Keratinocyte (primary cell): Measurements from ENCODE around the gene BABAM2. TPM values are rescaled to one million over a fixed set of nuclear protein-coding genes. Genes with fewer than 3 reads are reported as not detected.

Experiments used
- DNase-seq: peaks from one replicate; pipeline ENCODE4 v3.0.0-alpha.2; 2011; ENCODE audit warnings: low read depth, missing footprints, low spot score
- FAIRE-seq: peaks from 2 replicates; lab custom pipeline; 2011; peaks lifted over from hg19 to GRCh38; lab: Jason Lieb, UNC
- H2AFZ ChIP-seq: 2 replicates; pipeline ENCODE4 v1.6.0; 2012; ENCODE audit warnings: low read length, control low read depth, inconsistent platforms; ENCODE audit not compliant: control insufficient read depth
- H3K27ac ChIP-seq: 2 replicates; pipeline ENCODE4 v1.5.1; 2011; ENCODE audit warnings: low read length; ENCODE audit not compliant: control insufficient read depth, insufficient read depth
- H3K27me3 ChIP-seq: 3 replicates; pipeline ENCODE4 v1.6.0; 2011; ENCODE audit warnings: low read length; ENCODE audit not compliant: control insufficient read depth, insufficient read depth; ENCODE audit errors: extremely low read depth
- H3K36me3 ChIP-seq, 2 experiments: 2 replicates in 1 of 2; 3 replicates in 1 of 2; pipeline ENCODE4 v1.5.1; 2011; ENCODE audit warnings: low read length in 2 of 2, mild to moderate bottlenecking in 1 of 2; ENCODE audit not compliant: control insufficient read depth in 2 of 2, insufficient read depth in 2 of 2; ENCODE audit errors: extremely low read depth in 1 of 2
- H3K4me1 ChIP-seq: 3 replicates; pipeline ENCODE4 v1.5.1; 2011; ENCODE audit warnings: low read length; ENCODE audit not compliant: control insufficient read depth, insufficient read depth; ENCODE audit errors: extremely low read depth
- H3K4me2 ChIP-seq: 3 replicates; pipeline ENCODE4 v1.6.0; 2011; ENCODE audit warnings: low read depth, low read length; ENCODE audit not compliant: control insufficient read depth, insufficient read depth; ENCODE audit errors: extremely low read depth
- H3K4me3 ChIP-seq, 3 experiments: fragments of 200-600 bp in 1 of 3; sonication (generic) in 1 of 3; 2 replicates in 2 of 3; 3 replicates in 1 of 3; pipeline ENCODE4 v1.5.1; 2011 to 2016; ENCODE audit warnings: low read length in 3 of 3, mild to moderate bottlenecking in 3 of 3, control low read depth in 2 of 3, inconsistent platforms in 1 of 3, low read depth in 1 of 3, mixed read lengths in 1 of 3, mixed run types in 1 of 3, moderate library complexity in 1 of 3; ENCODE audit not compliant: control insufficient read depth in 2 of 3, insufficient read depth in 2 of 3; ENCODE audit errors: extremely low read depth in 1 of 3
- H3K79me2 ChIP-seq: 2 replicates; pipeline ENCODE4 v1.6.0; 2012; ENCODE audit warnings: low read length; ENCODE audit not compliant: control insufficient read depth, insufficient read depth
- H3K9ac ChIP-seq: 3 replicates; pipeline ENCODE4 v1.6.0; 2011; ENCODE audit warnings: low read length; ENCODE audit not compliant: control insufficient read depth, insufficient read depth; ENCODE audit errors: extremely low read depth
- H3K9me1 ChIP-seq: 3 replicates; pipeline ENCODE4 v1.6.0; 2011; ENCODE audit warnings: low read length; ENCODE audit not compliant: control insufficient read depth, insufficient read depth; ENCODE audit errors: extremely low read depth
- H3K9me3 ChIP-seq: 2 replicates; pipeline ENCODE4 v1.5.1; 2012; ENCODE audit warnings: low read depth, low read length; ENCODE audit not compliant: control insufficient read depth
- H4K20me1 ChIP-seq: 3 replicates; pipeline ENCODE4 v1.6.0; 2011; ENCODE audit warnings: low read length; ENCODE audit not compliant: control insufficient read depth, insufficient read depth; ENCODE audit errors: extremely low read depth
- CTCF ChIP-seq, 3 experiments: IDR thresholded peaks in 1 of 3; conservative IDR thresholded peaks in 1 of 3; optimal IDR thresholded peaks in 1 of 3; 2 replicates in 2 of 3; 3 replicates in 1 of 3; pipeline versions ENCODE3 to v1.5.1; 2011; ENCODE audit warnings: low read length in 3 of 3, mild to moderate bottlenecking in 3 of 3, moderate library complexity in 2 of 3, control low read depth in 1 of 3, inconsistent platforms in 1 of 3; ENCODE audit not compliant: insufficient read depth in 2 of 3; ENCODE audit errors: extremely low read depth in 1 of 3
- EZH2 ChIP-seq: IDR thresholded peaks from one replicate; pipeline ENCODE4 v1.6.1; 2012; ENCODE audit warnings: inconsistent platforms, mild to moderate bottlenecking, low read length, moderate library complexity
- dilution Hi-C: fragments of 300-500 bp; cut with MboI; formaldehyde crosslinking; loops from one replicate; pipeline ENCODE4 v1.7.0; 2020; ENCODE audit warnings: low sequenced_read_pairs; ENCODE audit not compliant: extremely low pct_ligation_motif_present
- polyA plus RNA-seq, 5 experiments: library from polyadenylated mRNA; depleted of rRNA in 3 of 5; stranded (reverse) in 3 of 5; stranded (forward) in 1 of 5; unstranded in 1 of 5; fragments of >200 nt; gene quantifications; 1 replicate in 1 of 5; 2 replicates in 3 of 5; 3 replicates in 1 of 5; pipeline versions ENCODE4 v1.2.1 to v1.2.3, GENCODE V29; 2011 to 2012; ENCODE audit warnings: missing spikeins in 2 of 5, low read depth in 1 of 5, low replicate concordance in 1 of 5

The BABAM2 gene
- polyA plus RNA-seq, 1 donor (not counting 4 experiments of a cell fraction or from before 2014, with no cell fraction given): 29.8 TPM

- Histone ChIP-seq H3K4me1 (peaks cover 3% of the 10 kb centered on the region), H3K27ac (no peak overlapping the region), H3K79me2 (no peaks in the 10 kb centered on the region), H3K36me3 (no peaks in the 10 kb centered on the region), H4K20me1 (no peaks in the 10 kb centered on the region), H2AFZ (no peak overlapping the region), H3K9me3 (peaks cover 4% of the 10 kb centered on the region), H3K4me2 (no peak overlapping the region), H3K9me1 (no peaks in the 10 kb centered on the region), H3K9ac (no peak overlapping the region), H3K4me3 (no peak overlapping the region), H3K27me3 (no peaks in the 10 kb centered on the region)
- TF ChIP-seq CTCF (optimal IDR thresholded peaks at IDR 0.05 in 1 of 3, IDR thresholded peaks at IDR 0.05 in 1 of 3, conservative IDR thresholded peaks at IDR 0.05 in 1 of 3; ENCODE audit: extremely low read depth in 1 of 3, insufficient read depth in 2 of 3, low read length in 3 of 3) (no peak), EZH2 (no peak)
- no peak for DNase-seq
- dilution Hi-C loops: no loop called here
- no peak for FAIRE-seq
Measured at GRCh38 chr2:27972311-27972710, 81.8 kb downstream of the BABAM2 start.

GRCh38 chr2:27973592-27973991 lies 83.1 kb downstream of the BABAM2 start:
- Histone ChIP-seq H3K9me3 (peaks cover 3% of the 10 kb centered on the region), H3K4me1 (peaks cover 14% of the 10 kb centered on the region), H3K27me3 (no peaks in the 10 kb centered on the region), H4K20me1 (no peaks in the 10 kb centered on the region), H3K9ac (no peak overlapping the region), H2AFZ (no peak overlapping the region), H3K27ac (no peak overlapping the region), H3K4me3 (no peak overlapping the region), H3K4me2 (no peak overlapping the region), H3K79me2 (no peaks in the 10 kb centered on the region), H3K9me1 (no peaks in the 10 kb centered on the region), H3K36me3 (no peaks in the 10 kb centered on the region)
- peak; percentile 31 to 41 (median 36) for TF ChIP-seq CTCF (optimal IDR thresholded peaks at IDR 0.05 in 1 of 3, IDR thresholded peaks at IDR 0.05 in 1 of 3, conservative IDR thresholded peaks at IDR 0.05 in 1 of 3; ENCODE audit: extremely low read depth in 1 of 3, insufficient read depth in 2 of 3, low read length in 3 of 3)
- no peak for TF ChIP-seq EZH2
- DNase-seq: no peak
- dilution Hi-C loops: no loop called here
- peak; percentile 84 for FAIRE-seq
